Measurements from ENCODE around the gene ZNF345.

ZNF345 gene

DNA sequence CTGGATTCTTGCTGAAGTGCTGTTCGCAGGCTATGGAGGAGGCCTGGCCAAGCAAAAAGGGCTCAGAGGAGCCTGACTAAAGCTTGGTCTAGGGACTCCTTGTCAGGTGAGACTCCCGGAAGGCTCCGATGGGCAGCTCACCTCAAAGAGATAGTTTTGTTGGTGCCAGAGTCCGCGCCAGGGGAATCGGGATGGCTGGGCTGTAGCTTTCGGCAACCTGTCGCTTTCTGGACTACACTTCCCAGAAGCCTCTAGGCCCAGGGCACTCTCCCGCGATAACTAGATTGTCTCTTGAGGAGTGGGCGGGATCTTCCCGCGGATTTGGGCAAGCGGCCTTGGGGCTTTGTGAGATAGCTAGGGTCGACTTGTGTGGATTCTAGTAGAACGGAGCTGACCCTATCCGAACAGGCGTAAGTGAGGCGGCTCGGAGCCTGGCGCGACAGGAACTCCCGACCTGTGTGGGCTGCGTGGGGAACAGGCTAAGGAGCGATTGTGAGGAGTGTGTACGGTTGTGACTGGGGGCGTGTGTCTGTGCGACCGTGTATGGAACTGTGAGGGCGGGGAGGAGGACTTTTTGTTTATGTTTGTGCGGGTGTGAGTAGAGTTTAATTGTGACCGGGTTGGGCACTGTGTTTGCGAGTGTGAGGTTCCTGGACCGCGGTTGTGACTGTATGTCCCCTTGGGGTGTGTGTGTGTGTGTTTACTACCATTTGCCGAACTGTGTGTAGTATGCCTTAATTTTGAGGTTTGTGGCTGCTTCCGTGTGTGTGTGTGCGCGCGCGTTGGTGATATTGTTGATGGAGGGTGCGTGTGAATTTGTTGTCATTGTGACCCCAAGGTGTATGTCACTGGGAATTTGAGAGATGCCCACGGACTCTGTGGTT, at the start of gene ZNF345:
ZNF345 (plus strand) TSS at position 318 of the 884 bp plus-strand sequence. CDS start 25,955 bp downstream, outside the sequence.
- peak; percentile 92 for DNase-seq (ENCODE audit: low spot score)

DNA sequence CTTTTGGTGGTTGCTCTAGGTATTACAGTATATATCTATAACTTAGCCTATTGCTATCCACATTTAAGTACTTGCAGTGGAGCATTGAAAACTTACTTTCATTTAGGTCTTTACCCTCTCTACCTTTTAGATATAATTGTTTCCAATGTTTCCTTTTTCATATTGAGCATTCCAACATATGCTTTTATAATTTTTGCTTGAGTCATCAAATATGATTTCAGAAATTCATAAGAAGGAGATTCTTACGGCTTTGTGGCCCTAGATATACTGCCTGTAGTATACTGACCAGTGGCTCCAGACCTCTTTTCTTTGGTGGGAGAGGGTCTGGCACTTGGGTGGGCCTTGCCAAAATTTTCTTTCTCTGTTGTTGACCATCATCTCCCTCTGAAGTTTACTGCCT, 45.3 kb upstream of the ZNF345 start:
- no peak for DNase-seq (ENCODE audit: low spot score)

DNA sequence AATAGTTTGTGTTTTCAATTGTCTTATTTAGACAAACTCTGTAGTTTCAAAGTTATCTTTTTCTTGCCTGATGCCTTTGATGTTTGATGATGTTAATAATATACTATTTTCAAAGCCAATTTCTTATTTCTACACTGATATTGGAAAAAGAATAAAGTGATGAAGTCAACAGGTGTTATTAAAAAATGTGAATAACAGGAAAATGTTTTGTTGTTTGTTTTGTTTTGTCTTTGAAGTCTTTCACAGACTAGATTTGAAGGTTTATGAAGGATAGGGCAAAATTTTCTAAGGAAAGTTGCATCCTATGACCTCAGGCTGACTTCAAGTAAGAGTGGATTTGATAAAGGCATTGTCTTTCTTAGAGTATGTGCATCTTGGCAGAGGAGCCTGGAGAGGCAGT, 43.6 kb upstream of the ZNF345 start:
- DNase-seq (ENCODE audit: low spot score), result no peak

DNA sequence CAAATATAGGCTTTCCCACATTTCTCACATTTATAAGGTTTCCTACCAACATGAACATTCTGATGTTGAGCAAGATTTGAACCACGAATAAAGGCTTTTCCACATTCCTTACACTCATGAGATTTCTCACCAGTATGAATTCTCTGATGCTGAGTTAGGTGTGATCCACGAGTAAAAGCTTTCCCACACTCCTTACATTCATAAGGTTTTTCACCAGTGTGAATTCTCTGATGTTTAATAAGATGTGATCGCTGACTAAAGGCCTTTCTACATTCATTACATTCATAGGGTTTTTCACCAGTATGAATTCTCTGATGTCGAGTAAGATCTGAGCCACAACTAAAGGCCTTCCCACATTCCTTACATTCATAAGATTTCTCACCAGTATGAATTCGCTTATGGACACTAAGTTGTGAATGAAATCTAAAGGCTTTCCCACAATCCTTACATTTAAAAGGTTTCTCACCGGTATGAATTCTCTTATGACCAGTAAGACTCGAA, 31.5 kb upstream of the ZNF345 start:
- DNase-seq (ENCODE audit: low spot score), result no peak

DNA sequence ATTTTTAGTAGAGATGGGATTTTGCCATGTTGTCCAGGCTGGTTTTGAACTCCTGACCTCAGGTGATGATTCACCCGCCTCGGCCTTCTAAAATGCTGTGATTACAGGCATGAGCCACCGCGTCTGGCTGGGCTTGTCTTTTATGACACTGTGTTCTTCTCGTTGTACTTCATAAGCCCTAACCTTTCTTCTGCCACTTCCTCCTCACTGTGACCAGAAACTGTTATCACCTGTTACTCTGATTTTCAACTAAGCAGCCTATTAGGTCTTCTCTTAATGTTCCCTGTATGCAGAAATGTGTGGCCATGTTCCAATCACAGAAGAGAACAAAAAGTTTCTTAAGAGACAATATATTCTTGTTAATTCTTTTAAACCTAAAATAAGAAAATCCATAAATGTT, 28.9 kb upstream of the ZNF345 start:
- DNase-seq (ENCODE audit: low spot score), result no peak

- DNase-seq (ENCODE audit: low spot score), result no peak
Measured at GRCh38 chr19:36833430-36833829, 17.2 kb upstream of the ZNF345 start.

DNA sequence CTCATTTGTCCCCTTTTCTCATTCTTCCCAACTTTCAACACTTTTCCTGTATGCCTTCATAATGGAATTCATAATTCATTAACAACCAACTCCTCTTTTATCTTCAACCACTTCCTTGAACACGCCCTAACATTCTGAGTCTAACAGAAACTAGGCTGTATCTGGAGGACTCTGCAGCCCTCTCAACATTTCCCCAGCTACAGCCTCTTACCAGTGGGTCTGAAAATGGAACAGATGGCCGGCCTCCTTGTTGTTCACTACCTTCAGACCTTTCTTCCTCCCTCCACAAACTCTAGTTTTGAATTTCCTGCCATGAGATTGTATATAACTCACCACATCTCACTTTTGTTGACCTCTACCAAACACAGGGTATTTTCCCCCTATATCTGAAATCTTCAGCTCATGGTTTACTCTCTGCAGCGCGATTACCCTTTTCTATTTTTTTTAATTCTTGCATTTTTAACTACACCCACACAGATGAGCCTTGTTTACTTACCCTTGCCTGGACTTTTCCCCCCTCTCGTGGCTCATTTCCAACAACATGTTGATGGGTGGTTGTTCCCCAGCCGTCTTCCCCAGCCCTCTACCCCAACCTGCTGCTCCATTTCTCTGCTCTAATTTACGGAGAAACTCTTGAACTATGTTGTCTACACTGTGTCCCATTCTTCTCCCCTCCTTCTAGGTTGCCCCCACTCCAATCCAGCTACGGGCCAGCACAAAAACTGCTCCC, 13.3 kb upstream of the ZNF345 start:
- DNase-seq (ENCODE audit: low spot score), result no peak

DNA sequence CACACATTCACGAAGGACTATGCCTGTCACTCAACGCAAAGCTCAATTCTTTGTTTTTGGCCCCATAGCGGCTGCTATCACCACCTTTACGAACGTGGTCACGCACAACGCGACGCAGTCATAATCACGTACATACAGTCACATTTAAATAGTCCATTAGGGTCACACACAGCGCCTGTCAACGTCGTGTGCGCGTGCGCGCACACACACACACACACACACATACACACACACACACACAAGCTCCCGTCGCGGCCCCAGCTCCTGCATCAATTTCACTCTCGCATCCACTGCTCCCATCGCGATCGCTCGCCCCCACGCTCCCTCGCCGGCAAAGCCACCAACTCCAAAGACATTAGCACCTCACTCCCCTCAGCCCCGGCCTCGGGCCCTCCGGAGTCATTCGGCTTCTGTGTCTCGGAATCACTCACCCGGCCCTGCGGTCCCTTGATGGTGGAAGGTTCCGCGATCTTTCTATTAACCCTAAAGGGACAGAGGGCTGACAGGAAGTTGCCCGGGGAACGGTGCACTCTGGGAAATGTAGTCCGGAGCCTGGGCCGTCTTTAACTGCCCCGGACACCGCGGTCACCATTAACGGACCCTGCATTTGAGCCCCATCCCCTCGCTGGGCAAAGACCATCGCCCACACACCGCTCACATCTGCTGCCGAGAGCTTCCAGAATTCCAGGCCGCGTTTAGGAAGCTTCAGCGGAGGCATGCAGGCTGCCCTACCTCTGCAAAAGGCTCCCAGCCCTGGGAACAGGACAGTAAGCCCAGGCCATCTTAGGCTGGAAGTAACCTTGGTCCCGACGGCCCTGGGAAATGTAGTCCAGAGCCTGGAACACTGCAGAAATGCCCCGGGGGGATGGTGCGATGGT, 12.5 kb upstream of the ZNF345 start, which contains the start of gene ZNF790:
ZNF790 (minus strand) TSS at position 482 of the 878 bp plus-strand sequence. CDS start 12,768 bp downstream, outside the sequence.
- DNase-seq (ENCODE audit: low spot score), result peak; percentile 91

DNA sequence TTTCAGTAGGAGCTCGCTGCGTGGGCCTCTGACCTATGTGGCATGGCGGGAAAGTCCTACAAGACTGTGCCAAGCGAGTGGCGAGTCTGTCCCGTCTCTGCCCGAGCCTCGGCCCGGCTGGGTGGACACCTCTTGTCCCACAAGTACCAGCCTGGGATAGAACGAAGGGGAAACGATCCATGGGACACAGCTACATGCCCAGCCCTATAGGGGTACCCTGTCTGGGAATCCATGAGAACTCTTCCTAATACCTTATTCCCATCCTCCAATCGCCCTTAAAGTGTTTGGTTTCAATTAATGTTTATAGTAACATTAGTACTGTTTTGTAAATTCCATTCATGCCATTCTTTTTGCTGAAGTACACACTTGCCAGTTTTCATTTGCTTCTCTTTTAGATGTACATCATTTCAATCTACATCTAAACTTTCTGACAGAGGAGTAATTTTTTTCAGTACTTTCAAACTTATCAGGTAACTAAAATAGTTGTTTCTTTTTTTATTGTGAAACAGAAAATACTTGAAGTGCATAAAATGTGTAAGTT, 11.8 kb upstream of the ZNF345 start:
- no peak for DNase-seq (ENCODE audit: low spot score)

GRCh38 chr19:36847968-36848367, 2.7 kb upstream of the ZNF345 start:
- DNase-seq (ENCODE audit: low spot score), result no peak

GRCh38 chr19:36849701-36850558, 746 bp upstream of the ZNF345 start:
- DNase-seq (ENCODE audit: low spot score), result peak; percentile 93

DNA sequence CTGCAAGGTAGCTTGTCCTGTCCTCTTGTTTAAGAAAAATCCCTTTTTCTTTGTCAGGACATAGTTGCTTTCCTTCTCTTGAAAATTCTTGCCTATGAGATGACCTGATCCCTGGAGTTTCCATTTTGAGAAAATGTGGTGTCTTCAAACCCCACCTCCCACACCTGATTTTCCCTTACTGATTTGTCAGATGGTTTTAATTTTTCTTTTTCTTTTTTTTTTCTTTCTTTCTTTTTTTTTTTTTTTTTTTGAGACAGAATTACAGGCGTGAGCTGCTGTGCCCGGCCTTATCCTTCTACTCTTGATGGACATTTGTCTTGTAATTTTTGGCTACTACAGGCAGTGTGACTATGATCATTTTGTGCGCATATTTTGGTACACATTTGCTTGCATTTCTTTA, 1.2 kb downstream of the ZNF345 start:
- no peak for DNase-seq (ENCODE audit: low spot score)

DNA sequence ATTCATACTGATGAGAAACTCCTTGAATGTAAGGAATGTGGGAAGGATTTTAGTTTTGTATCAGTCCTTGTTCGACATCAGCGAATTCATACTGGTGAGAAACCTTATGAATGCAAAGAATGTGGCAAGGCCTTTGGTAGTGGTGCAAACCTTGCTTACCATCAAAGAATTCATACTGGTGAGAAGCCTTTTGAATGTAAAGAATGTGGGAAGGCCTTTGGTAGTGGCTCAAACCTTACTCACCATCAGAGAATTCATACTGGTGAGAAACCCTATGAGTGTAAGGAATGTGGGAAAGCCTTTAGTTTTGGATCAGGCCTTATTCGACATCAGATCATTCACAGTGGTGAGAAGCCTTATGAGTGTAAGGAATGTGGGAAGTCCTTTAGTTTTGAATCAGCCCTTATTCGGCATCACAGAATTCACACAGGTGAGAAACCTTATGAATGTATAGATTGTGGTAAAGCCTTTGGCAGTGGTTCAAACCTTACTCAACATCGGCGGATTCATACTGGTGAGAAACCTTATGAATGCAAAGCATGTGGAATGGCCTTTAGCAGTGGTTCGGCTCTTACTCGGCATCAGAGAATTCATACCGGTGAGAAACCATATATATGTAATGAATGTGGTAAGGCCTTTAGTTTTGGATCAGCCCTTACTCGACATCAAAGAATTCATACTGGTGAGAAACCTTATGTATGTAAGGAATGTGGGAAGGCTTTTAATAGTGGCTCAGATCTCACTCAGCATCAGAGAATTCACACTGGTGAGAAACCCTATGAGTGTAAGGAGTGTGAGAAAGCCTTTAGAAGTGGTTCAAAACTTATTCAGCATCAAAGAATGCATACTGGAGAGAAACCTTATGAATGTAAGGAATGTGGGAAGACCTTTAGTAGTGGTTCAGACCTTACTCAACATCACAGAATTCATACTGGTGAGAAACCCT, 26.6 kb downstream of the ZNF345 start:
- no peak for DNase-seq (ENCODE audit: low spot score)

DNA sequence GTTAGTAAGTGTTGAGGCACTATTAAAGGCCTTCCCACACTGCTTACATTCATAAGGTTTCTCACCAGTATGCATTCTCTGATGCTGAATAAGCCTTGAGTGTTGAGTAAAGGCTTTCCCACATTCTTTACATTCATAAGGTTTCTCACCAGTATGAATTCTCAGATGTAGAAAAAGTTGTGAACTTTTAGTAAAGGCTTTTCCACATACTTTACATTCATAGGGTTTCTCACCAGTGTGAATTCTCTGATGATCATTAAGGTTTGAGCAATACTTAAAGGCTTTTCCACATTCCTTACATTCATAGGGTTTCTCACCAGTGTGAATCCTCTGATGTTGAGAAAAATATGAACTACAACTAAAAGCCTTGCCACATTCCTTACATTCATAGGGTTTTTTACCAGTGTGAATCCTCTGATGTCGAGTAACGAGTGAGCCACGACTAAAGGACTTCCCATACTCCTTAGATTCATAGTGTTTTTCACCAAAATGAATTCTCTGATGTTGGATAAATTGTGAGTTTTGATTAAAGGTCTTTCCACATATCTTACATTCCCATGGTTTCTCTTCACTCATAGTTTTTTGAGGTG, 41.2 kb downstream of the ZNF345 start:
- DNase-seq (ENCODE audit: low spot score), result no peak

GRCh38 chr19:36894849-36895383, 44.2 kb downstream of the ZNF345 start:
- DNase-seq (ENCODE audit: low spot score), result no peak

GRCh38 chr19:36898422-36898821, 47.7 kb downstream of the ZNF345 start:
- DNase-seq (ENCODE audit: low spot score), result no peak

DNA sequence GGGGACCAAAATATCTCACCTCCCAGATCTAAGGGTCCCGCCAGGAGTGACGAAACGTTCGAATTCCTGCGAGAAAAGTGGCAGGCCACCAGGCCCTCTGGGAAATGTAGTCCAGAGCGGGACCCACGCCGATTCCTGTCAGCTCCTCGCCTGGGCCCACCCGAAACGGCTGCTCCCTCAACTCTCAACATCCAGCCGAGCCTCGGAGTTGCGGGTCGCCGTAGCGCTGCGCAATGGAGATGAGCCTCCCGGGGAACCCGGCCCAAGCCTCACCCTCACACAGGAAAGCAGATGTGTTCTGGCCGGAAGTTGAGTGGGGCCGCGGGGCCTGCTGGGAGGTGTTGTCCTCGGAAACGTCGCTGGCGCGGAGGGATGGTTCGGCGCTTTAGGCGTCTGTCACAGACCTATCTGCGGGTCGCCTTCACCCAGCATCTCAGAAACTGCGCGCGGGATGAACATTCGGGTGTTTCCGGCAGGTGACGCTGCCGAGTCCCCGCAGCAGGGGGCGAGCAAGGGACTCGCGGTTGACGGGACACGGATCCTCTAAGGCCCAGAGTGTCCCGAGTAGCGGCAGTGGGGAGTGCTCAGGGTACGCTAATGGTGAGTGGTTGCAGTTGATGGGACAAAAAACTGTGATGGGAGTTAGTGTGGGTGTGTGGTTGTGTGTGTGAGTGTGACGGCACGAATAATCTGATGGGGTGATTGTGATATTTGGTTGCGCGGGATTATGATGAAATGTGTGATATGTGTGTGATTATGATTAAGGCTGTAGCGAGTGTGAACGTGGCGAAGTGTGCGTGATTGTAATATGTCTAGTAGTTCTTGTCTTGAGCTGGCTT, 65.5 kb downstream of the ZNF345 start, which contains the start of the genes ZNF568 and ZNF829:
ZNF568 (plus strand) TSS at position 341 of the 839 bp plus-strand sequence. CDS start 6,439 bp downstream, outside the sequence.
ZNF829 (minus strand) TSS at position 300 of the 839 bp plus-strand sequence. CDS start 1,124 bp downstream, outside the sequence.
- DNase-seq (ENCODE audit: low spot score), result peak; percentile 92

Data from AG08395 (cell line).